ENCODE results near the gene CERS4.

DNA sequence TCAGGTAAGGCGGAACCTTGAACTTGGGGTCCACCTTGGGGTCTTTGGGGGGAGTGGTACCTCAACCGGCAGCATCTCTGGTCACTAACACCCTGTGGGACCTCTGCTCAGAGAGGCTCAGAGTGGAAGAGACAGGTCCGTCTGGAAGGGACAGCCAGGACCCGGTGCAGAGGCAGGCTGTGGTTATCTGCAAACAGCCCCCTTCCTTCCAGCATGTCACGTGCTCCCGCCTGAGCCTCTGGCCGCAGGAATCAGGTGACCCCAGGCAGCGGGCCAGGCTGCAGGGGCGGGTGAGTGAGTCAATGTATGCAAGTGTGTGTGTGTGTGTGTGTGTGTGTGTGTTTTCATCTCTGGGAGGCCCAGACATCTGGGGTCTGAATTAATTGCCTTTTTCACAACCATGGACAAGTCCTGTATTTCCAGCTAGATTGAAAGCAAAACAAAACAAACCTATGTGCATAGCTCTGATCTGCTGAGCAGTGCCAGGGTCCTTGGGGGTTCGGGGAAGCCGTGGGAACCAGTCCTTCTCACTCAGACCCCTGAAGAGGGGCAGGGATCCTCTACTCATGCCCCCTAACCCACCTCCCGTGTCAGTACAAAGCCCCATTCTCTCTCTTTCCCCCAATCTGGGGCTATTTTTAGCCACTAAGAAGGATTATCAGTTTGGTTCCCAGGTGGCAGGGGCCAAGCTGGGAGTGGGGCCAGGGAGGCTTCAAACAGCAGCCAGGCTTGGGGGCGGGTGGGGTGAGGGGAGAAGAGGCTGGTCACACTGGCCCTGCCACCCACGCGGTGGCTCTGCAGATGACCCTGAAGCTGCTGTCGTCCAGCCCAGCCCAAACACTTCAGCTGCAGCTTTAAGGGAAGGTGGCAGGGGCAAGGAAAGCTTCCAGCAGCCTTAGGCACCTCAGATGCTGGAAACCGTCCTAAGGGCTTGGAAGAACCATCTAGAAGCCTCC, 31.4 kb downstream of the CERS4 start:
- TF ChIP-seq, protein P1, sequence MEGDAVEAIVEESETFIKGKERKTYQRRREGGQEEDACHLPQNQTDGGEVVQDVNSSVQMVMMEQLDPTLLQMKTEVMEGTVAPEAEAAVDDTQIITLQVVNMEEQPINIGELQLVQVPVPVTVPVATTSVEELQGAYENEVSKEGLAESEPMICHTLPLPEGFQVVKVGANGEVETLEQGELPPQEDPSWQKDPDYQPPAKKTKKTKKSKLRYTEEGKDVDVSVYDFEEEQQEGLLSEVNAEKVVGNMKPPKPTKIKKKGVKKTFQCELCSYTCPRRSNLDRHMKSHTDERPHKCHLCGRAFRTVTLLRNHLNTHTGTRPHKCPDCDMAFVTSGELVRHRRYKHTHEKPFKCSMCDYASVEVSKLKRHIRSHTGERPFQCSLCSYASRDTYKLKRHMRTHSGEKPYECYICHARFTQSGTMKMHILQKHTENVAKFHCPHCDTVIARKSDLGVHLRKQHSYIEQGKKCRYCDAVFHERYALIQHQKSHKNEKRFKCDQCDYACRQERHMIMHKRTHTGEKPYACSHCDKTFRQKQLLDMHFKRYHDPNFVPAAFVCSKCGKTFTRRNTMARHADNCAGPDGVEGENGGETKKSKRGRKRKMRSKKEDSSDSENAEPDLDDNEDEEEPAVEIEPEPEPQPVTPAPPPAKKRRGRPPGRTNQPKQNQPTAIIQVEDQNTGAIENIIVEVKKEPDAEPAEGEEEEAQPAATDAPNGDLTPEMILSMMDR (IDR thresholded peaks at IDR 0.05) = no peak
- TF ChIP-seq POLR2A (IDR thresholded peaks at IDR 0.05) = no peak

All from right lobe of liver (tissue), 4 donors.